Coronary artery (tissue), 2 donors: ENCODE results near the gene TRPV4.

Experiments
- DNase-seq: peaks from one replicate; pipeline ENCODE4 v3.0.0-alpha.2; 2017; ENCODE audit warnings: low spot score
- H3K27ac ChIP-seq, 2 donors: fragments of 200-600 bp; sonication (generic); one replicate each; pipeline ENCODE4 v1.5.1; 2016 to 2019
- H3K4me3 ChIP-seq: fragments of 200-600 bp; sonication (generic); 2 replicates; pipeline ENCODE4 v1.5.1; 2016; ENCODE audit warnings: mild to moderate bottlenecking, moderate library complexity
- TF ChIP-seq, protein P1 (sequence below): fragments of 200-600 bp; sonication (generic); IDR thresholded peaks from one replicate; pipeline ENCODE4 v1.5.1; 2019; ENCODE audit warnings: antibody characterized with exemption

TRPV4 gene

DNA sequence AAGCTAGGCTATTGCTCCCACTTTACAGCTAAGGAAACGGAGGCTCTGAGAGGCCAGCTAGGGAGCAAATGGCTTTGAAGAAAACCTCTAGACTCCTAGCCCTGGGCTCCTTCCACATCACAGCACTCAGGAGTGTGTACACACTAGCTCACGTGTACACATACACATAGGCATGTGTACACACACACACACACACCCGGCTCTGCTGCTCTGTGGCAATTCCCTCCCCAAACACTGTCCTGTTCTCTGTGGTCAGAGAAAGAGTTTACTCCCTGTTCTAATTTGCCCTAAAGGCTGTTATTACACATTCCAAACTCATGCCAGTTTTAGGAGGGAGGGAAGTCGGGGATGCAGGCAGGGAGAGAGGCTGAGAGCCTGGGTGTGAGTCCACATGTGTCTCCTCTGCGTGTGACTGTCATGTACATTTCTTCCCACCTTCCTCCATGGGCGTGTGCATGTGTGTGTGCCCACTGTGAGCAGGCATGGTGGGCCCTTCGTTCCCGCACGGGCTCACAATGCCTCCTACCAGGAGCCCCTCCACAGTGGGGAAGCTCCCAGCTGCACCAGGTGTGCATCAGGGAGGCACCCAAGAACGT lies 14.2 kb downstream of the TRPV4 start:
- Histone ChIP-seq H3K4me3 (no peak overlapping the region), H3K27ac (no peak overlapping the region)
- TF ChIP-seq, protein P1, sequence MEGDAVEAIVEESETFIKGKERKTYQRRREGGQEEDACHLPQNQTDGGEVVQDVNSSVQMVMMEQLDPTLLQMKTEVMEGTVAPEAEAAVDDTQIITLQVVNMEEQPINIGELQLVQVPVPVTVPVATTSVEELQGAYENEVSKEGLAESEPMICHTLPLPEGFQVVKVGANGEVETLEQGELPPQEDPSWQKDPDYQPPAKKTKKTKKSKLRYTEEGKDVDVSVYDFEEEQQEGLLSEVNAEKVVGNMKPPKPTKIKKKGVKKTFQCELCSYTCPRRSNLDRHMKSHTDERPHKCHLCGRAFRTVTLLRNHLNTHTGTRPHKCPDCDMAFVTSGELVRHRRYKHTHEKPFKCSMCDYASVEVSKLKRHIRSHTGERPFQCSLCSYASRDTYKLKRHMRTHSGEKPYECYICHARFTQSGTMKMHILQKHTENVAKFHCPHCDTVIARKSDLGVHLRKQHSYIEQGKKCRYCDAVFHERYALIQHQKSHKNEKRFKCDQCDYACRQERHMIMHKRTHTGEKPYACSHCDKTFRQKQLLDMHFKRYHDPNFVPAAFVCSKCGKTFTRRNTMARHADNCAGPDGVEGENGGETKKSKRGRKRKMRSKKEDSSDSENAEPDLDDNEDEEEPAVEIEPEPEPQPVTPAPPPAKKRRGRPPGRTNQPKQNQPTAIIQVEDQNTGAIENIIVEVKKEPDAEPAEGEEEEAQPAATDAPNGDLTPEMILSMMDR = no peak
- no peak for DNase-seq

DNA sequence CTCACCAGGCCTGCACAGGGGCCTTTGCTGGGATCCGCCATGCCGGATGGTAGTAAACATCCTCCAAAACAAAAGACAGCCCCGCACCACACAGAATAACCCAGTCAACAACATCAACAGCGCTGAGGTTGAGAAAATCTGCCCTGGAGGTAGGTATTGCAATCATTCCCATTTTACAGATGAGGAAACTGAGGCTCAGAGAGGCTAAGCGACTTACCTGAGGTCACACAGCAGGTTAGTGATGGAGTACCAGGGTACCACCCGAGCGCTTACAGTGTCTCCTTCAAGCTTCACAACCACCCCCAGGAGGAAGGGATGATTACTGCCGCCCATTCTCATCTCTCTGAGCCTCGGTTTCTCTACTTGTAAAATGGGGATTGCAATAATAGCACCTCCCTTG lies 14.9 kb downstream of the TRPV4 start:
- Histone ChIP-seq H3K4me3 (no peak overlapping the region), H3K27ac (no peak overlapping the region)
- TF ChIP-seq, protein P1 = no peak
- no peak for DNase-seq

DNA sequence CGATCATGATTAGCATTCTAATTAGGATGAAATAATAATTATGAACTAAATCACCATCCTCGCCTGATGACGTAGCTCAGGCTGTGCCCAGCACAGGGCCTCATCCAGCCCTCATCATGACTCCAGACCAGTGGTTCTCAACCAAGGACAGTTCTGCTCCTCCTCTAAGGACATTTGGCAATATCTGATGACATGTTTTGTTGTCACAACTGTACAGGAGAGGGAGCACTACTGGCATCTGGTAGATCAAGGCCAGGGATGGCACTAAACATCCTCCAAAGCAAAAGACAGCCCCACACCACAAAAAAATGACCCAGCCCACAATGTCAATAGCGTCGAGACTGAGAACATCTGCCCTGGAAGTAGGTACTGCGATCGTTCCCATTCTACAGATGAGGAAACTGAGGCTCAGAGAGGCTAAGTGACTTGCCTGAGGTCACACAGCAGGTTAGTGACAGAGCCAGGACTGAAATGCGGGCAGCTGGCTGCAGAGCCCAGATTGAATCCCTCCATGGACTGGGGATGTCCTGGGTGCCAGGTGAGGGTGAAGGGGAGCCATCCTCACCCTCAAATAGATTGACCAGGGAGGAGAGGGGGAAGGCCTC lies 15.5 kb downstream of the TRPV4 start:
- Histone ChIP-seq H3K27ac (no peak overlapping the region), H3K4me3 (no peak overlapping the region)
- DNase-seq = no peak
- TF ChIP-seq, protein P1 = no peak

DNA sequence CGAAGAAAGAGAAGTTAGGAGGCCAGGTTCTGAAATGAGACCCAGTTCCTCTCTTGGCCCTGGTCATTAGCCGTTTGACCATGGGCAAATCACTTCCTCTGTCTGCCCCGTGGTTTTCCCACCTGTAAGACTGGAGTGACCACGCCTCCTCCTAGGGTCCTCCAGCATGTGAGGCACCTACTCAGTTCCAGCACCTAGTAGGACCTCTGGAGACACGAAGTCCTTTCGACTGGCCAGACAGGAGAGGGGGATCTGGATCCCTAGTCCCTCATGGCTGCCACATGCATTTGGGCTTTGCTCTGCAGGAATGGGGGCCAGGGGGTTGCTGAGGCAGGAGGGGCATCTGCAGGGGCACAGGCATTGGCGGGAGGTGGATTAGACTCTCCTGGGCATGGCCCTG lies 16.3 kb downstream of the TRPV4 start:
- H3K27ac ChIP-seq = no peak overlapping the region
- H3K4me3 ChIP-seq = no peak overlapping the region
- TF ChIP-seq, protein P1 = no peak
- DNase-seq = no peak

DNA sequence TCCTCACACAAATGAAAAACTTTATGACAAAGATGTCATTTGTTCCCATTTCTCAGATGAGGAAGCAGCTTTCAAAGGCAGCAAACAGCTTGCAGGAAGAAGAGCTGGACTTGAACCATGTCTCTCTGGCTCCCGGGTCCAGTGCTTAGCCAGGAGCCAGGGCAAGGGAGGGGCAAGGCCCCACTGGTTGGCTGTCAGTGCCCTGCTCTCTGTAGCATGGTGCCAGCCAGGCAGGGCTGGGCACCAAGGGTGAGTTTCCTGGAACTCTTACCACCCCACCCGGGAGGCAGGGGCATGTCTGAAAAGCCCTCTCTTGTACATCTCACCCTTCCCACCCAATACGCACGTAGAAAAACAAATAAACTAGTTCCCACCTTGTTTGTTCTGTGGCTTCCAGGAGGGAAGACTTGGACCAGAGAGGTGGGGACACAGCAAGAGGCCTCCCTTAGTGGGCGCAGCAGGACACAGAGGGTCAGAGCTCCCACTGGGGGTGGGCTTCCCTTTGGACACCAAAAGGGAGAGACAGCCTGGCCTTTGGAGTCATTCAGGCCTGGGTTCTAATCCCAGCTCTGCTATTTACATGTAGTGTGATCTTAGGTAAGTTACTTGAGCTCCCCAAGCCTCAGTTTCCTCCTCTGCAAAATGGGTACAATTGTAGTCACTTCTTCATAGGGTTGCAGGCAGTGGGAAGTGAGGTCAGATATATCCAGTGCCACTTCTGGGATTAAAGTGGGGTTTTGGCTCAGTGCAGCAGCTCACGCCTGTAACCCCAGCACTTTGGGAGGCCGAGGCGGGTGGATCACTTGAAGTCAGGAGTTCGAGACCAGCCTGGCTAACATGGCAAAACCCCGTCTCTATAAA lies 17.2 kb downstream of the TRPV4 start:
- TF ChIP-seq, protein P1 = no peak
- H3K27ac ChIP-seq = no peak overlapping the region
- no peak for DNase-seq
- H3K4me3 ChIP-seq = no peak overlapping the region

DNA sequence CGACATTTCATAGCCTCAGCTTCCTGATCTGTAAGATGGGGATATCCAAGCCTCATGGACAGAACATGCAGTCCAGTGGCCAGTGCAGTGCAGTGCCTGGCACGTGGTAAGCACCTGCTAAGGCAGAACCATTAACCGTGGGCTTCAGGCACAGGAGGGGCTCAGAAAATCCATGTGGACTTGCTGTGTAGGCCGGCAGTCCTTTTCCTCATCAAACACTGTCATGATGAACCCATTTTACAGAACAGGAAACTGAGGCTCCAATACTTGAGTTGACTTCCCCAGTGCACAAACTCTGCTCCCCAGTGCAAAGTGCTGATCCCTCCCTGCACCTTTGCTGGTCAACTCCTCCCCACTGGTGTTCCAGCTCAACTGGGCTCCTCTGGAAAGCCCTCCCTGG lies 18.0 kb downstream of the TRPV4 start:
- Histone ChIP-seq H3K4me3 (no peak overlapping the region), H3K27ac (no peak overlapping the region)
- DNase-seq = no peak
- TF ChIP-seq, protein P1 = no peak
